Pancreas (tissue), 10 donors: Measurements from ENCODE around the gene OR52I2. TPM values are rescaled to one million over a fixed set of nuclear protein-coding genes. Genes with fewer than 3 reads are reported as not detected.

Source experiments
- ATAC-seq, 4 donors: fragments of 200-7000 bp; cut with Tn5 transposase; one replicate each; pipeline versions ENCODE4 v1.8.0 to v1.9.1; 2020; ENCODE audit warnings: mild to moderate bottlenecking in 4 of 4, moderate library complexity in 4 of 4
- DNase-seq, 6 donors: peaks; one replicate each; pipeline ENCODE4 v3.0.0-alpha.2; 2020
- FAIRE-seq: peaks from 2 replicates; lab custom pipeline; 2012; peaks lifted over from hg19 to GRCh38; lab: Jason Lieb, UNC
- H3K27ac ChIP-seq, 4 donors: fragments of 200-600 bp; sonication (generic); 1 replicate in 3 of 4; 2 replicates in 1 of 4; pipeline versions ENCODE4 v1.5.0 to v1.8.0; 2020
- H3K27me3 ChIP-seq, 4 donors: fragments of 200-600 bp; one replicate each; pipeline ENCODE4 v1.8.0; 2021
- H3K36me3 ChIP-seq, 3 donors: fragments of 200-600 bp; sonication (generic) in 1 of 3; one replicate each; pipeline versions ENCODE4 v1.5.0 to v1.8.0; 2020 to 2021
- H3K4me1 ChIP-seq, 3 donors: fragments of 200-600 bp; one replicate each; pipeline ENCODE4 v1.8.0; 2021
- H3K4me3 ChIP-seq, 4 donors: fragments of 200-600 bp; sonication (generic) in 2 of 4; one replicate each; pipeline versions ENCODE4 v1.5.0 to v1.8.0; 2020 to 2021
- H3K9me3 ChIP-seq, 4 donors: fragments of 200-600 bp; one replicate each; pipeline ENCODE4 v1.8.0; 2021
- WGBS, 2 donors: extraction: QIAGEN DNeasy Blood & Tissue Kit; methylation state at CpG; one replicate each; pipeline ENCODE4 v1.1.7; 2013; 5-methylcytosine and 5-hydroxymethylcytosine counted together
- intact Hi-C, 3 donors: fragments of 100-400 bp; cut with DNase I; formaldehyde crosslinking; loops; one replicate each; pipeline versions ENCODE4 v1.11.1 to v1.14.2; 2022
- polyA plus RNA-seq, 2 donors: library from polyadenylated mRNA; stranded (reverse); fragments of 200-250 nt; gene quantifications; one replicate each; pipeline ENCODE4 v1.2.3, GENCODE V29; 2013
- total RNA-seq, 6 donors: library from RNA; stranded (reverse); fragmentation: NEBNext Ultra II Directional in 4 of 6; extraction: Animal tissue kit (Norgen Biotek cat#: 25700) in 4 of 6; gene quantifications; one replicate each; pipeline versions ENCODE4 v1.2.1 to v1.2.4, GENCODE V29; 2021 to 2023
- TF ChIP-seq, protein P1 (sequence below), 4 donors: fragments of 200-600 bp; sonication (generic) in 3 of 4; IDR thresholded peaks; one replicate each; pipeline versions ENCODE4 v1.5.0 to v1.8.0; 2021; ENCODE audit warnings: antibody characterized with exemption in 4 of 4
- donor health status: healthy with polysubstance abuse.
- donor health status: DM: no; HTN: no; CAD: no; lungs with moderate emphysema.
- donor health status: DM: no; HTN: no; CAD: no.
- donor health status: control.
- donor health status: control.
- donor health status: Bipolar disorder and iron deficiency.
- donor health status: DM: yes; HTN: yes; CAD: no.
- donor health status: DM: no; HTN: no; CAD: no.
- donor health status: DM: no; HTN: no; CAD: no.
- donor health status: DM: yes; HTN: yes; CAD: no.

OR52I2 gene
- total and polyA plus RNA-seq, 8 donors, result not detected

DNA sequence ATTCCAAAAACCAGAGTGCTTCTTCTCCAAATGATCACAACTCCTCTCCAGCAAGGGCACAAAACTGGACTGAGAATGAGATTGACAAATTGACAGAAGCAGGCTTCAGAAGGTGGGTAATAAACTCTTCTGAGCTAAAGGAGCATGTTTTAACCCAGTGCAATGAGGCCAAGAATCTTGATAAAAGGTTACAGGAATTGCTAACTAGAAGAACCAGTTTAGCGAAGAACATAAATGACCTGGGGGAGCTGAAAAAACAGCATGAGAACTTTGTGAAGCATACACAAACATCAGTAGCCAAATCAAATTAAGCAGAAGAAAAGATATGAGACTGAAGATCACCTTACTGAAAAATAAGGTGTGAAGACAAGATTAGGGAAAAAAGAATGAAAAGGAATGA, 21.1 kb upstream of the OR52I2 start:
- no peaks in the 10 kb centered on the region for H3K36me3 ChIP-seq
- TF ChIP-seq, protein P1, sequence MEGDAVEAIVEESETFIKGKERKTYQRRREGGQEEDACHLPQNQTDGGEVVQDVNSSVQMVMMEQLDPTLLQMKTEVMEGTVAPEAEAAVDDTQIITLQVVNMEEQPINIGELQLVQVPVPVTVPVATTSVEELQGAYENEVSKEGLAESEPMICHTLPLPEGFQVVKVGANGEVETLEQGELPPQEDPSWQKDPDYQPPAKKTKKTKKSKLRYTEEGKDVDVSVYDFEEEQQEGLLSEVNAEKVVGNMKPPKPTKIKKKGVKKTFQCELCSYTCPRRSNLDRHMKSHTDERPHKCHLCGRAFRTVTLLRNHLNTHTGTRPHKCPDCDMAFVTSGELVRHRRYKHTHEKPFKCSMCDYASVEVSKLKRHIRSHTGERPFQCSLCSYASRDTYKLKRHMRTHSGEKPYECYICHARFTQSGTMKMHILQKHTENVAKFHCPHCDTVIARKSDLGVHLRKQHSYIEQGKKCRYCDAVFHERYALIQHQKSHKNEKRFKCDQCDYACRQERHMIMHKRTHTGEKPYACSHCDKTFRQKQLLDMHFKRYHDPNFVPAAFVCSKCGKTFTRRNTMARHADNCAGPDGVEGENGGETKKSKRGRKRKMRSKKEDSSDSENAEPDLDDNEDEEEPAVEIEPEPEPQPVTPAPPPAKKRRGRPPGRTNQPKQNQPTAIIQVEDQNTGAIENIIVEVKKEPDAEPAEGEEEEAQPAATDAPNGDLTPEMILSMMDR (IDR thresholded peaks at IDR 0.05), result no peak
- H3K4me1 ChIP-seq, result peaks cover 11 to 17% (median 14%) of the 10 kb centered on the region in 3 donors
- DNase-seq (peak in 1 of 6 donors; percentile 4), FAIRE-seq (no peak), ATAC-seq (peak; percentile 68 to 85 (median 80))
- intact Hi-C loops, result no loop called here
- 24 to 28% methylated on average over 1 of the region's 1 CpG for WGBS, 2 donors
- H3K27ac ChIP-seq, result peak overlapping the region in 2 of 4 donors; percentile 22 to 65
- H3K27me3 ChIP-seq, result no peaks in the 10 kb centered on the region
- H3K4me3 ChIP-seq, result no peak overlapping the region
- H3K9me3 ChIP-seq, result no peaks in the 10 kb centered on the region

- Histone ChIP-seq H3K27ac (no peak overlapping the region), H3K27me3 (no peaks in the 10 kb centered on the region), H3K36me3 (no peaks in the 10 kb centered on the region), H3K4me3 (no peak overlapping the region), H3K4me1 (peaks cover under 1 to 5% (median under 1%) of the 10 kb centered on the region in 3 donors), H3K9me3 (no peaks in the 10 kb centered on the region)
- intact Hi-C loops, result no loop called here
- WGBS, 2 donors, result 79% methylated on average over 3 of the region's 3 CpGs
- FAIRE-seq (no peak), ATAC-seq (no peak), DNase-seq (no peak)
- TF ChIP-seq, protein P1 (IDR thresholded peaks at IDR 0.05), result no peak
Observed at GRCh38 chr11:4565371-4565770, 16.2 kb upstream of the OR52I2 start.

- Histone ChIP-seq H3K27me3 (no peaks in the 10 kb centered on the region), H3K9me3 (no peaks in the 10 kb centered on the region), H3K27ac (no peak overlapping the region), H3K4me3 (no peak overlapping the region), H3K4me1 (no peaks in the 10 kb centered on the region), H3K36me3 (no peaks in the 10 kb centered on the region)
- DNase-seq (peak in 1 of 6 donors; percentile 41), ATAC-seq (no peak), FAIRE-seq (no peak)
- WGBS, 2 donors, result 87 to 97% methylated on average over 18 of the region's 18 CpGs
- TF ChIP-seq, protein P1 (IDR thresholded peaks at IDR 0.05), result no peak
- intact Hi-C loops, result no loop called here
Observed at GRCh38 chr11:4569075-4569474, 12.5 kb upstream of the OR52I2 start.

GRCh38 chr11:4576880-4577279, 4.7 kb upstream of the OR52I2 start:
- intact Hi-C loops, result no loop called here
- Histone ChIP-seq H3K4me1 (no peaks in the 10 kb centered on the region), H3K27me3 (peaks cover 0 to 4% (median 0%) of the 10 kb centered on the region in 4 donors), H3K4me3 (no peak overlapping the region), H3K27ac (no peak overlapping the region), H3K36me3 (no peaks in the 10 kb centered on the region), H3K9me3 (no peaks in the 10 kb centered on the region)
- TF ChIP-seq, protein P1 (IDR thresholded peaks at IDR 0.05), result no peak
- DNase-seq, result no peak
- FAIRE-seq, result no peak
- 53 to 64% methylated on average over 3 of the region's 3 CpGs for WGBS, 2 donors
- no peak for ATAC-seq

DNA sequence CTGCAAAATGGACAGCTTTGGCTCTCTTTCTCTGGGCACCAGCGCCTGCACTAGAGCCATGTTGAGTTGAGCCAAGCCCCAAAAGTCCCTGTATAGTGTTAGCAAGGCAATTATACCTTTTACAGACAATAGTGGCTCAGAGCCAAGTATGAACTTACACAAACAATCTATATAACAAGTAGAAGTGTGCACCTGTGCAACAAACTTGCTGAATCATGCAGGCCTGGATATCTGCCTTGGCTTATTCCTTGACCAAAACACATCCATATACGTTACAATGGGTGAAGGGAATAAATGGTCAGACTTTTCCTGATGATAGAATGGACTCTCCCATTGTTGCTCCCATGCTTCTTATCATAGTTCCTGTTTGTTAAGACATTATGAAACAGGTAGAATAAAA, 3.8 kb upstream of the OR52I2 start:
- Histone ChIP-seq H3K4me1 (no peaks in the 10 kb centered on the region), H3K27me3 (peaks cover 0 to 4% (median 0%) of the 10 kb centered on the region in 4 donors), H3K4me3 (no peak overlapping the region), H3K9me3 (no peaks in the 10 kb centered on the region), H3K36me3 (no peaks in the 10 kb centered on the region), H3K27ac (no peak overlapping the region)
- TF ChIP-seq, protein P1 (IDR thresholded peaks at IDR 0.05), result no peak
- no peak for DNase-seq
- no peak for FAIRE-seq
- no peak for ATAC-seq
- intact Hi-C loops, result no loop called here
- WGBS, 2 donors, result 85 to 89% methylated on average over 2 of the region's 2 CpGs
